ENCODE results near the gene FDX2.
A peak's percentile ranks its signal among the peaks of the same experiment; 100 is the strongest.
"Not testable (repeated sequence)": the region's sequence is repeated elsewhere in the genome, so short reads cannot be mapped to it uniquely, and the experiment has no call there.

Gene FDX2

DNA sequence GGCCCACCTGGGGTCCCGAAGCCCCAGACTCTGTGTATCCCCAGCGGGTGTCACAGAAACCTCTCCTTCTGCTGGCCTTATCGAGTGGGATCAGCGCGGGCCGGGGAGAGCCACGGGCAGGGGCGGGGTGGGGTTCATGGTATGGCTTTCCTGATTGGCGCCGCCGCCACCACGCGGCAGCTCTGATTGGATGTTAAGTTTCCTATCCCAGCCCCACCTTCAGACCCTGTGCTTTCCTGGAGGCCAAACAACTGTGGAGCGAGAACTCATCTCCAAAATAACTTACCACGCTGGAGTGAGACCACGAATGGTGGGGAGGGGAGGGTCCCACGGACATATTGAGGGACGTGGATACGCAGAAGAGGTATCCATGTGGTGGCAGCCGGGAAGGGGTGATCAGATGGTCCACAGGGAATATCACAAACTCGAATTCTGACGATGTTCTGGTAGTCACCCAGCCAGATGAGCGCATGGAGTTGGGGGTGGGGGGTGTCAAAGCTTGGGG is 27.1 kb downstream of the FDX2 start:
- Histone ChIP-seq H3K27me3 (ENCODE audit: insufficient read depth, low read length) (0 out of 2 replicates have a peak, but pooled peaks cover 3% of the 10 kb centered on the region), H3K27ac (ENCODE audit: low read depth, low read length) (peak overlapping the region; percentile 45; the same call in 1 of the 2 replicates), H3K4me3 (ENCODE audit: low read depth, low read length) (peak overlapping the region; percentile 85), H2AFZ (ENCODE audit: low read length, unreplicated experiment) (no peak overlapping the region), H3K4me1 (ENCODE audit: control insufficient read depth, insufficient read depth, low read length, unreplicated experiment) (no peaks in the 10 kb centered on the region), H3K36me3 (ENCODE audit: insufficient read depth, low read length) (peaks cover 3% of the 10 kb centered on the region; the same call in 1 of the 2 replicates), H3K79me2 (ENCODE audit: control insufficient read depth, insufficient read depth, low read length, unreplicated experiment) (no peaks in the 10 kb centered on the region)

DNA sequence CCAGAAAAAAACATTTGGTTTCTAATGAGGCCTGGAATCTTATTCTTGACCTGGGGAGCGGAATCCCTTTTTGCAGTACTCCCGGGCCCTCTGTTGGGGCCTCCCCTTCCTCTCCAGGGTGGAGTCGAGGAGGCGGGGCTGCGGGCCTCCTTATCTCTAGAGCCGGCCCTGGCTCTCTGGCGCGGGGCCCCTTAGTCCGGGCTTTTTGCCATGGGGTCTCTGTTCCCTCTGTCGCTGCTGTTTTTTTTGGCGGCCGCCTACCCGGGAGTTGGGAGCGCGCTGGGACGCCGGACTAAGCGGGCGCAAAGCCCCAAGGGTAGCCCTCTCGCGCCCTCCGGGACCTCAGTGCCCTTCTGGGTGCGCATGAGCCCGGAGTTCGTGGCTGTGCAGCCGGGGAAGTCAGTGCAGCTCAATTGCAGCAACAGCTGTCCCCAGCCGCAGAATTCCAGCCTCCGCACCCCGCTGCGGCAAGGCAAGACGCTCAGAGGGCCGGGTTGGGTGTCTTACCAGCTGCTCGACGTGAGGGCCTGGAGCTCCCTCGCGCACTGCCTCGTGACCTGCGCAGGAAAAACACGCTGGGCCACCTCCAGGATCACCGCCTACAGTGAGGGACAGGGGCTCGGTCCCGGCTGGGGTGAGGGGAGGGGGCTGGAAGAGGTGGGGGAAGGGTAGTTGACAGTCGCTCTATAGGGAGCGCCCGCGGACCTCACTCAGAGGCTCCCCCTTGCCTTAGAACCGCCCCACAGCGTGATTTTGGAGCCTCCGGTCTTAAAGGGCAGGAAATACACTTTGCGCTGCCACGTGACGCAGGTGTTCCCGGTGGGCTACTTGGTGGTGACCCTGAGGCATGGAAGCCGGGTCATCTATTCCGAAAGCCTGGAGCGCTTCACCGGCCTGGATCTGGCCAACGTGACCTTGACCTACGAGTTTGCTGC is 28.7 kb downstream of the FDX2 start, which contains the start of gene ICAM4:
Gene ICAM4 (plus strand): TSS at position 153 of the 935 bp plus-strand sequence. CDS start 58 bp downstream, at position 211.
- Histone ChIP-seq H3K4me3 (ENCODE audit: low read depth, low read length) (no peak within 1 kb of the TSS), H3K27ac (ENCODE audit: low read depth, low read length) (no peak within 1 kb of the TSS), H3K27me3 (ENCODE audit: insufficient read depth, low read length) (0 out of 2 replicates have a peak, but pooled peaks cover 3% of the 10 kb centered on the region), H3K4me1 (ENCODE audit: control insufficient read depth, insufficient read depth, low read length, unreplicated experiment) (no peaks in the 10 kb centered on the region), H3K79me2 (ENCODE audit: control insufficient read depth, insufficient read depth, low read length, unreplicated experiment) (no peaks in the 10 kb centered on the region), H2AFZ (ENCODE audit: low read length, unreplicated experiment) (no peak within 1 kb of the TSS), H3K36me3 (ENCODE audit: insufficient read depth, low read length) (no peaks in the 10 kb centered on the region; the same call in 1 of the 2 replicates)

DNA sequence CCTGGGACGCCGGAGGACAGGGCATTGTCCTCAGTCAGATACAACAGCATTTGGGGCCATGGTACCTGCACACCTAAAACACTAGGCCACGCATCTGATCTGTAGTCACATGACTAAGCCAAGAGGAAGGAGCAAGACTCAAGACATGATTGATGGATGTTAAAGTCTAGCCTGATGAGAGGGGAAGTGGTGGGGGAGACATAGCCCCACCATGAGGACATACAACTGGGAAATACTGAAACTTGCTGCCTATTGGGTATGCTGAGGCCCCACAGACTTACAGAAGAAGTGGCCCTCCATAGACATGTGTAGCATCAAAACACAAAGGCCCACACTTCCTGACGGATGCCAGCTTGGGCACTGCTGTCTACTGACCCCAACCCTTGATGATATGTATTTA is 30.4 kb downstream of the FDX2 start:
- no peaks in the 10 kb centered on the region for H3K79me2 ChIP-seq (ENCODE audit: control insufficient read depth, insufficient read depth, low read length, unreplicated experiment)
- H3K4me3 ChIP-seq (ENCODE audit: low read depth, low read length) = no peak overlapping the region
- no peak overlapping the region for H3K27ac ChIP-seq (ENCODE audit: low read depth, low read length)
- H3K27me3 ChIP-seq (ENCODE audit: insufficient read depth, low read length) = no peaks in the 10 kb centered on the region
- H3K36me3 ChIP-seq (ENCODE audit: insufficient read depth, low read length) = no peaks in the 10 kb centered on the region; the same call in 1 of the 2 replicates
- H2AFZ ChIP-seq (ENCODE audit: low read length, unreplicated experiment) = no peak overlapping the region
- no peaks in the 10 kb centered on the region for H3K4me1 ChIP-seq (ENCODE audit: control insufficient read depth, insufficient read depth, low read length, unreplicated experiment)

DNA sequence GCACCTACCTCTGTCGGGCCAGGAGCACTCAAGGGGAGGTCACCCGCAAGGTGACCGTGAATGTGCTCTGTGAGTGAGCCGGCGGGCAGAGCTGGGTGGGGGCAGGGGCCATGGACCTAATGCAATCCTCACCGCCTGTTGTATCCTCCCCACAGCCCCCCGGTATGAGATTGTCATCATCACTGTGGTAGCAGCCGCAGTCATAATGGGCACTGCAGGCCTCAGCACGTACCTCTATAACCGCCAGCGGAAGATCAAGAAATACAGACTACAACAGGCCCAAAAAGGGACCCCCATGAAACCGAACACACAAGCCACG is 30.9 kb downstream of the FDX2 start:
- no peak overlapping the region for H3K27ac ChIP-seq (ENCODE audit: low read depth, low read length)
- no peaks in the 10 kb centered on the region for H3K4me1 ChIP-seq (ENCODE audit: control insufficient read depth, insufficient read depth, low read length, unreplicated experiment)
- H3K4me3 ChIP-seq (ENCODE audit: low read depth, low read length) = no peak overlapping the region
- H3K79me2 ChIP-seq (ENCODE audit: control insufficient read depth, insufficient read depth, low read length, unreplicated experiment) = no peaks in the 10 kb centered on the region
- H3K36me3 ChIP-seq (ENCODE audit: insufficient read depth, low read length) = no peaks in the 10 kb centered on the region; the same call in 1 of the 2 replicates
- no peak overlapping the region for H2AFZ ChIP-seq (ENCODE audit: low read length, unreplicated experiment)
- no peaks in the 10 kb centered on the region for H3K27me3 ChIP-seq (ENCODE audit: insufficient read depth, low read length)

DNA sequence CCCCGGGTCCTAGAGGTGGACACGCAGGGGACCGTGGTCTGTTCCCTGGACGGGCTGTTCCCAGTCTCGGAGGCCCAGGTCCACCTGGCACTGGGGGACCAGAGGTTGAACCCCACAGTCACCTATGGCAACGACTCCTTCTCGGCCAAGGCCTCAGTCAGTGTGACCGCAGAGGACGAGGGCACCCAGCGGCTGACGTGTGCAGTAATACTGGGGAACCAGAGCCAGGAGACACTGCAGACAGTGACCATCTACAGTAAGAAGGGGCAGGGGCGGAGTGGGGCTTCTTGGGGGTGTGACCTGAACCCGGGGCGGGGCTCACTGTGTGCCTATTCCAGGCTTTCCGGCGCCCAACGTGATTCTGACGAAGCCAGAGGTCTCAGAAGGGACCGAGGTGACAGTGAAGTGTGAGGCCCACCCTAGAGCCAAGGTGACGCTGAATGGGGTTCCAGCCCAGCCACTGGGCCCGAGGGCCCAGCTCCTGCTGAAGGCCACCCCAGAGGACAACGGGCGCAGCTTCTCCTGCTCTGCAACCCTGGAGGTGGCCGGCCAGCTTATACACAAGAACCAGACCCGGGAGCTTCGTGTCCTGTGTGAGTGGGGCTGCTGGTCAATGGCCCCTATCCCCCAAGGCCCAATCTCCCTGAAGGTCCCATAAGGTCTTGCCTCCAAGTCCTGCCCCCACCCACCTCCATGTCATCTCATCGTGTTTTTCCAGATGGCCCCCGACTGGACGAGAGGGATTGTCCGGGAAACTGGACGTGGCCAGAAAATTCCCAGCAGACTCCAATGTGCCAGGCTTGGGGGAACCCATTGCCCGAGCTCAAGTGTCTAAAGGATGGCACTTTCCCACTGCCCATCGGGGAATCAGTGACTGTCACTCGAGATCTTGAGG is 31.5 kb downstream of the FDX2 start:
- no peak overlapping the region for H3K27ac ChIP-seq (ENCODE audit: low read depth, low read length)
- no peaks in the 10 kb centered on the region for H3K4me1 ChIP-seq (ENCODE audit: control insufficient read depth, insufficient read depth, low read length, unreplicated experiment)
- H3K27me3 ChIP-seq (ENCODE audit: insufficient read depth, low read length) = no peaks in the 10 kb centered on the region
- no peaks in the 10 kb centered on the region for H3K79me2 ChIP-seq (ENCODE audit: control insufficient read depth, insufficient read depth, low read length, unreplicated experiment)
- peaks cover 2% of the 10 kb centered on the region; the same call in 1 of the 2 replicates for H3K36me3 ChIP-seq (ENCODE audit: insufficient read depth, low read length)
- no peak overlapping the region for H3K4me3 ChIP-seq (ENCODE audit: low read depth, low read length)
- no peak overlapping the region for H2AFZ ChIP-seq (ENCODE audit: low read length, unreplicated experiment)

DNA sequence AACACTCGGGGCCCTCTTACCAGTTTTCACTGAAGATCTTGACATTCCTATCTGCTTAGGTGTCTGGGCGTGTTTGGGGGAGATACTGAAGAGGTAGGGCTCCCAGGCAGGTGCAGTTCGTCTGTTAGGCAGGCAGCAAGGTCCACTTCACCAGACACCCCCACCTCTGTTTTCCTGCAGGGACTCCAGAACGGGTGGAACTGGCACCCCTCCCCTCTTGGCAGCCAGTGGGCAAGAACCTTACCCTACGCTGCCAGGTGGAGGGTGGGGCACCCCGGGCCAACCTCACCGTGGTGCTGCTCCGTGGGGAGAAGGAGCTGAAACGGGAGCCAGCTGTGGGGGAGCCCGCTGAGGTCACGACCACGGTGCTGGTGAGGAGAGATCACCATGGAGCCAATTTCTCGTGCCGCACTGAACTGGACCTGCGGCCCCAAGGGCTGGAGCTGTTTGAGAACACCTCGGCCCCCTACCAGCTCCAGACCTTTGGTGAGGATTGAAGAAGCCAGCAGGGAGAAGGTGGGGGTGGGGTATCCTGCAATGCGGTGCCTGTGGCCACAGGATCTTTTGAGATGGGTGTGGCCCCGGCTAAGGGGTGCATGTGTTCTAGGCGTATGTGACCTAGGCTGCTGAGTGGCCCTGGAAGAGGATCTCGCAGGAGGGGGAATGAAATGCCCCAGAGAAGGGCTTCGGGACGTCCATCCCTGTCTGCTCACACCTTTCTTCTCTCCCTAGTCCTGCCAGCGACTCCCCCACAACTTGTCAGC is 32.3 kb downstream of the FDX2 start:
- H3K36me3 ChIP-seq (ENCODE audit: insufficient read depth, low read length) = peaks cover 2% of the 10 kb centered on the region; the same call in 1 of the 2 replicates
- H3K27ac ChIP-seq (ENCODE audit: low read depth, low read length) = no peak overlapping the region
- H3K79me2 ChIP-seq (ENCODE audit: control insufficient read depth, insufficient read depth, low read length, unreplicated experiment) = no peaks in the 10 kb centered on the region
- H3K4me3 ChIP-seq (ENCODE audit: low read depth, low read length) = no peak overlapping the region
- H2AFZ ChIP-seq (ENCODE audit: low read length, unreplicated experiment) = no peak overlapping the region
- no peaks in the 10 kb centered on the region for H3K4me1 ChIP-seq (ENCODE audit: control insufficient read depth, insufficient read depth, low read length, unreplicated experiment)
- no peaks in the 10 kb centered on the region for H3K27me3 ChIP-seq (ENCODE audit: insufficient read depth, low read length)

DNA sequence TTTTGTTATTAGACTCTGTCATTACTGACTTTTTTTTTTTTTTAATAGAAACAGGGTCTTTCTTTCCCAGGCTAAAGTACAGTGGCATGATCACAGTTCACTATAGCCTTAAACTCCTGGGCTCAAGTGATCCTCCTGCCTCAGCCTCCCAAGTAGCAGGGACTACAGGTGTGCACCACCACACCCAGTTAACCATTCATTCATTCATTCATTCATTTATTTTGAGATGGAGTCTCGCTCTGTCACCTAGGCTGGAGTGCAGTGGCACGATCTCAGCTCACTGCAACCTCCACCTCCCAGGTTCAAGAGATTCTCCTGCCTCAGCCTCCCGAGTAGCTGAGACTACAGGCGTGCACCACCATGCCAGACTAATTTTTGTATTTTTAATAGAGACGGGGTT is 33.8 kb downstream of the FDX2 start:
- H3K27me3 ChIP-seq (ENCODE audit: insufficient read depth, low read length); H3K36me3 ChIP-seq (ENCODE audit: insufficient read depth, low read length); H2AFZ ChIP-seq (ENCODE audit: low read length, unreplicated experiment); H3K27ac ChIP-seq (ENCODE audit: low read depth, low read length); H3K4me1 ChIP-seq (ENCODE audit: control insufficient read depth, insufficient read depth, low read length, unreplicated experiment); H3K79me2 ChIP-seq (ENCODE audit: control insufficient read depth, insufficient read depth, low read length, unreplicated experiment); H3K4me3 ChIP-seq (ENCODE audit: low read depth, low read length): not testable (repeated sequence)

DNA sequence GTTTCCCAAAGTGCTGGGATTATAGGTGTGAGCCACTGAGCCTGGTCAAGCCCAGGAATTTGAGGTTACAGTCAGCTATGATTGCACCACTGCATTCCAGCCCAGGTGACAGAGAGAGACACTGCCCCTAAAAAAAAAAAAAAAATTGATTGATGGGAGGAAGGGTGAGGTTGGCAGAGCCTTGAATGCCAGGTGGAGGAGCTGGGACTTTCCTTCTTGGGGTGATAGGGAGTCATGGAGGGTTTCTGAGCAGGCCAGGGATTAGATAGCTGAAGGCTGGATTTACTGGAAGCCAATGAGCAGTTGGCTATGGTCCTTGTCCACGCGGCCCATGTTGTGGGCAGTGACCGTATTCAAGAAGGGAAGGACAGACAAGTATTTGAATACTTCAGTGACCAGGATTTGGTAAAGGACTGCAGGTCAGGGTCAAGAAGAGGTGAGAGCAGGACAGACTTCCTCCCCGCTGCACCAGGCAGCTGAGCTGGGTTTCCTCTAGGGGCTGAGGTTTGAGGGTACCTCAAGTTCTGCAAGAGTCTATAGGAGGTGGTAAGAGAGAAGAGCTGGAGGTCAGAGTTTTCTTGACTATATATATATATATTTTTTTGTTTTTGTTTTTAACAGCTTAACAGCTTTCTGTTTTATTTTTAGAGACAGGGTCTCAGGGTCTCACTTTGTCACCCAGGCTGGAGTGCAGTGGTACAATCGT is 35.9 kb downstream of the FDX2 start:
- H2AFZ ChIP-seq (ENCODE audit: low read length, unreplicated experiment) = no peak overlapping the region
- no peak overlapping the region for H3K4me3 ChIP-seq (ENCODE audit: low read depth, low read length)
- H3K27ac ChIP-seq (ENCODE audit: low read depth, low read length) = no peak overlapping the region
- H3K36me3 ChIP-seq (ENCODE audit: insufficient read depth, low read length) = 0 out of 2 replicates have a peak, but pooled peaks cover 2% of the 10 kb centered on the region
- no peaks in the 10 kb centered on the region for H3K4me1 ChIP-seq (ENCODE audit: control insufficient read depth, insufficient read depth, low read length, unreplicated experiment)
- H3K79me2 ChIP-seq (ENCODE audit: control insufficient read depth, insufficient read depth, low read length, unreplicated experiment) = no peaks in the 10 kb centered on the region
- H3K27me3 ChIP-seq (ENCODE audit: insufficient read depth, low read length) = no peaks in the 10 kb centered on the region

DNA sequence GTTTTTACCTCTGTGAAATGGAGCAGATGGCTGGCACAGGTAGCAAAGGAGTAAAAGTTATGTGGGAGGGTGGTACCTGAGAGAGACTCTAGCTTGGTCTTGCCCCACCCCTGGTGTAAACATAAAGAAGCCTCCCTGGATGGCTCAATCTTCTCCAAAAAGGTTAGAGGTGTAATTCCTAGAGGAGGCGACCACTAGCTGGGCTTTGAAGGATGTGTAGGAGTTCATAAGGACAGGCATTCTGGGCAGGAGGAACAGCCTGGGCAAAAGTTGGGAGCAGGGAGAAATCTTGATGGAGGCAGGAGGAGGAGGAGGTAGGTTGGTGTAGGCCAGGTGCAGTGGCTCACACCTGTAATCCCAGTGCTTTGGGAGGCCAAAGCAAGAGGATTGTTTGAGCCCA is 36.9 kb downstream of the FDX2 start:
- Histone ChIP-seq H3K36me3 (ENCODE audit: insufficient read depth, low read length) (peaks cover 5% of the 10 kb centered on the region; the same call in 1 of the 2 replicates), H3K27me3 (ENCODE audit: insufficient read depth, low read length) (no peaks in the 10 kb centered on the region), H3K27ac (ENCODE audit: low read depth, low read length) (no peak overlapping the region), H3K4me1 (ENCODE audit: control insufficient read depth, insufficient read depth, low read length, unreplicated experiment) (no peaks in the 10 kb centered on the region), H3K4me3 (ENCODE audit: low read depth, low read length) (no peak overlapping the region), H2AFZ (ENCODE audit: low read length, unreplicated experiment) (no peak overlapping the region), H3K79me2 (ENCODE audit: control insufficient read depth, insufficient read depth, low read length, unreplicated experiment) (no peaks in the 10 kb centered on the region)

All from ACC112 (cell line).